Measurements from ENCODE around the gene VTA1.

DNA sequence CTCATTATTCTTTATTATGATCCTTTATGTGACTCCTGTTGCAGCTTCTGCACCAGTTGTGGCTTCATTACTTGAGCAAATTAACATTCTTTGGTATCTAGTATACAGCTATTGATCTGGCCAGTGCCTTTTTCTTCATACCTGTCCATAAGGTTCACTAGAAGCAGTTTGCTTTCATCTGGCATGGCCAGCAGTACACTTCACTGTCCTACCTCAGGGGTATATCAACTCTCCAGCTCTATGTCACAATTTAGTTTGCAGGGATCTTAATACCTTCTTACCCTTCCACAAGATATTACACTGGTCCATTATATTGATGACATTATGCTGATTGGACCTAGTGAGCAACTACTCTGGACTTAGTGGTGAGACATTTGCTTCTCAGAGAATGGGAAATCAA is 46.6 kb downstream of the VTA1 start:
- TF ChIP-seq SUZ12 (IDR thresholded peaks at IDR 0.05; ENCODE audit: extremely low read depth, insufficient read depth, insufficient read length) = no peak
- TF ChIP-seq ZNF274 (IDR thresholded peaks at IDR 0.05; ENCODE audit: low read depth, low read length) = no peak
